Uterus (tissue), 2 donors: ENCODE data around the gene DOP1A.

ENCODE experiments used
- POLR2A ChIP-seq, 2 donors: fragments of 450-650 bp; IDR thresholded peaks; one replicate each; pipeline ENCODE4 v1.6.1; 2016; ENCODE audit warnings: antibody characterized with exemption in 2 of 2, mild to moderate bottlenecking in 1 of 2, moderate library complexity in 1 of 2
- TF ChIP-seq, protein P1 (sequence below), 4 experiments: fragments of 200-600 bp in 2 of 4; fragments of 450-650 bp in 2 of 4; sonication (generic) in 2 of 4; IDR thresholded peaks; one replicate each; pipeline ENCODE4 v1.5.1; 2016 to 2019; ENCODE audit warnings: antibody characterized with exemption in 4 of 4, mild to moderate bottlenecking in 2 of 4, moderate library complexity in 1 of 4

DNA sequence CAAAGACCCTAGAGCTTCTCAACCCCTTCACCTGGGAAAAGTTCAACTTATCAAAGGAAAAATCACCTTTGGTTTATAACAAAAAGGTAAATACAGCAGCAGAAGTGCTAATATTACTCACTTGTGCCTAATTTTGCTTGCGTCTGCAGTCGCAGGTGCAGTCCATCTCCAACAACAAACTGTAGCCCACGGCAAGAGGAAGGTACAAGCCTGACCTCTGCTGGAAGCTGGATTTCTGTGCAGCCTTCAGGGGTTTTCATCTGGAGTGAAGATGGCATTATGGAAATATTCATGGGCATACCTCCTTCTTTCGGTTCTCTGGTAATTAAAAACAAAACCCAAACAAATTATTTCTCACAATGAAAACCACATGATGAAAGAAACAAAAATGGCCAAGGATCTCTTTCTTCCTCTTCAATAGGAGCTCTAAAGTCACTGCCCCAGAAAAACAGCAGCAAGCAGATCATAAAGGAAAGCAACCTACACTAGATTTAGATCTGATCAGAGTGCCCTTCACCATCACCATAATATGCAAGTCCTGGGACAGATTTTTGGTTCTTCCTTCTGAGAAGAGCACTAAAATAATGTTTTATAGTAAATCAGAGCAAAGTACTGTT is 9.7 kb upstream of the DOP1A start:
- TF ChIP-seq, protein P1, sequence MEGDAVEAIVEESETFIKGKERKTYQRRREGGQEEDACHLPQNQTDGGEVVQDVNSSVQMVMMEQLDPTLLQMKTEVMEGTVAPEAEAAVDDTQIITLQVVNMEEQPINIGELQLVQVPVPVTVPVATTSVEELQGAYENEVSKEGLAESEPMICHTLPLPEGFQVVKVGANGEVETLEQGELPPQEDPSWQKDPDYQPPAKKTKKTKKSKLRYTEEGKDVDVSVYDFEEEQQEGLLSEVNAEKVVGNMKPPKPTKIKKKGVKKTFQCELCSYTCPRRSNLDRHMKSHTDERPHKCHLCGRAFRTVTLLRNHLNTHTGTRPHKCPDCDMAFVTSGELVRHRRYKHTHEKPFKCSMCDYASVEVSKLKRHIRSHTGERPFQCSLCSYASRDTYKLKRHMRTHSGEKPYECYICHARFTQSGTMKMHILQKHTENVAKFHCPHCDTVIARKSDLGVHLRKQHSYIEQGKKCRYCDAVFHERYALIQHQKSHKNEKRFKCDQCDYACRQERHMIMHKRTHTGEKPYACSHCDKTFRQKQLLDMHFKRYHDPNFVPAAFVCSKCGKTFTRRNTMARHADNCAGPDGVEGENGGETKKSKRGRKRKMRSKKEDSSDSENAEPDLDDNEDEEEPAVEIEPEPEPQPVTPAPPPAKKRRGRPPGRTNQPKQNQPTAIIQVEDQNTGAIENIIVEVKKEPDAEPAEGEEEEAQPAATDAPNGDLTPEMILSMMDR (IDR thresholded peaks at IDR 0.05): peak; percentile 37 to 53 (median 43)
- no peak for TF ChIP-seq POLR2A (IDR thresholded peaks at IDR 0.05)
